ENCODE data around the gene AGBL2. TPM values are rescaled to one million over a fixed set of nuclear protein-coding genes. Genes with fewer than 3 reads are reported as not detected.
"Not testable (repeated sequence)": the region's sequence is repeated elsewhere in the genome, so short reads cannot be mapped to it uniquely, and the experiment has no call there.

AGBL2 gene
- not detected for polyA plus RNA-seq (2013, experiment 1 of 2)
- not detected for polyA plus RNA-seq (2013, experiment 2 of 2)

DNA sequence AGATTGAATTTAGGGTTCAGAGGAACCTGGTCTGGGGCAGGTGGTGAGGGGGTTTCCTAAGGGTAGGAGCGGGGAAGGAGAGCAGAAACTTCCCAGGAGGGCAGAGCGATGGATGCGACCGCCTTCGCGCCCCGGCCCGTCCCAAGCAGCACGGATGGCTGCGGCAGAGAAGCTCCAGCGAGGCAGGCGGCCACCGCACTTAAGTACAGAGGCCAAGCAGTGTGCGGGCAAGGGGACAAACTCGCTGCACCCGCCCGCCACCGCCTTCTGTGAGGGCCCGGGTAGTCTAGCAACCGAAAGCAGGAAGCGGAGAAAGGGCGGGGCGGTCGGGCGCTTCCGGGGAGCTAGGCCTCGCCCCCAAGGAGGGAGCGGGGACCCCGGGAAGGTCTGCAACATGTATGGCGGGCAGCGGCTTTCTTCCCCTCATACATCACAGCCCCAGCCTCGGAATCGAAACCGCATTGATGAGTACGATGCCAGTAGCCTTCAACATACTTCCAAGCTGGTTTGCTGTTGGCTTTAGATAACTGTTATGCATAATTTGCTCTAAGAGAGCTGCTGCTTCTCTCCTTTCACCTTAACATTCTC is at the start of gene AGBL2:
AGBL2 (minus strand) TSS at position 288 of the 588 bp plus-strand sequence. CDS start 719 bp downstream, outside the sequence.
- 84 to 91% methylated on average over 29 to 32 of the region's 35 CpGs for WGBS, 2 experiments (ENCODE audit: insufficient coverage in 2 of 2)
- H3K9me3 ChIP-seq (ENCODE audit: control insufficient read depth, low read length): no peaks in the 10 kb centered on the region
- no peak within 1 kb of the TSS for H3K4me3 ChIP-seq (ENCODE audit: extremely low read depth, insufficient read depth, low read length, poor library complexity, severe bottlenecking)
- no peaks in the 10 kb centered on the region for H3K4me1 ChIP-seq (ENCODE audit: control insufficient read depth, insufficient read depth, low read length, poor library complexity, severe bottlenecking)
- H3K27ac ChIP-seq (ENCODE audit: low read depth, low read length, severe bottlenecking): no peak within 1 kb of the TSS
- peaks cover 46% of the 10 kb centered on the region for H3K36me3 ChIP-seq (ENCODE audit: control insufficient read depth, insufficient read depth, low read length)

DNA sequence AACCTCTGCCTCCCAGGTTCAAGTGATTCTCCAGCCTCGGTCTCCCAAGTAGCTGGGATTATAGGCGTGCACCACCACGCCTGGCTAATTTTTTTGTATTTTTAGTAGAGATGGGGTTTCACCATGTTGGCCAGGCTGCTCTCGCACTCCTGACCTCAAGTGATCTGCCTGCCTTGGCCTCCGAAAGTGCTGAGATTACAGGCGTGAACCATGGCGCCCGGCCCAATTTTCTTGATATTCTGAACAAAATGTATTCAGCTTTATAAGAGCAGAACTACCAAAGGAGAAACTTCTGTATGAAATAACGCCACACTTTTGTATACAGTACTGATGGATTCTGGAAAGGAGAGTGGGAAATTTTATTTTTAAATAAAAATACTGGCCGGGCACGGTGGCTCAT is 44.1 kb upstream of the AGBL2 start:
- not testable (repeated sequence) for H3K4me1 ChIP-seq (ENCODE audit: control insufficient read depth, insufficient read depth, low read length, poor library complexity, severe bottlenecking); H3K9me3 ChIP-seq (ENCODE audit: control insufficient read depth, low read length); H3K27ac ChIP-seq (ENCODE audit: low read depth, low read length, severe bottlenecking); H3K4me3 ChIP-seq (ENCODE audit: extremely low read depth, insufficient read depth, low read length, poor library complexity, severe bottlenecking)
- peaks cover 93% of the 10 kb centered on the region for H3K36me3 ChIP-seq (ENCODE audit: control insufficient read depth, insufficient read depth, low read length)
- WGBS, 2 experiments (ENCODE audit: insufficient coverage in 2 of 2): 88 to 100% methylated on average over 7 to 9 of the region's 11 CpGs

DNA sequence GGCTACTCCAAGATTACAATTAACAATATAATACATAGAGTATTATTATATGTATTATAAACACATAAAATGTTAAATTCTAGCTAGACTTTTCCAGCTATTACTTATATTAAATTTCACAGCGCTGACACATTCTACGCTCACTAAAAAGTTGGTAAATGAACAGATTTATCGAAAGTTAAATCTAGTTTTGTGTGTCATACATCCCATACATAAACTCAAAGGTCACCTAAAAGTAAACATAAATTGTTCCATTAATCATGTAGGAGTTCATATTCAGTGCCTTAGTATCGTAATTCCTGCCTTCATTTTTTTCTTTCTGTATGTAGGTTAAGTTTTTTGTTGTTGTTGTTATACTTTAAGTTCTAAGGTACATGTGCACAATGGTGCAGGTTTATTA is 41.0 kb upstream of the AGBL2 start:
- Histone ChIP-seq H3K4me1 (ENCODE audit: control insufficient read depth, insufficient read depth, low read length, poor library complexity, severe bottlenecking) (no peaks in the 10 kb centered on the region), H3K4me3 (ENCODE audit: extremely low read depth, insufficient read depth, low read length, poor library complexity, severe bottlenecking) (no peak overlapping the region), H3K27ac (ENCODE audit: low read depth, low read length, severe bottlenecking) (no peak overlapping the region), H3K36me3 (ENCODE audit: control insufficient read depth, insufficient read depth, low read length) (peaks cover 94% of the 10 kb centered on the region), H3K9me3 (ENCODE audit: control insufficient read depth, low read length) (no peaks in the 10 kb centered on the region)
- 100% methylated on average over 1 of the region's 4 CpGs; no CpG with 5 or more reads in 1 of the 2 experiments for WGBS, 2 experiments (ENCODE audit: insufficient coverage in 2 of 2)

GRCh38 chr11:47750725-47751124 is 35.6 kb upstream of the AGBL2 start:
- H3K4me3 ChIP-seq (ENCODE audit: extremely low read depth, insufficient read depth, low read length, poor library complexity, severe bottlenecking): no peak overlapping the region
- 100% methylated on average over 1 to 2 of the region's 5 CpGs for WGBS, 2 experiments (ENCODE audit: insufficient coverage in 2 of 2)
- no peaks in the 10 kb centered on the region for H3K4me1 ChIP-seq (ENCODE audit: control insufficient read depth, insufficient read depth, low read length, poor library complexity, severe bottlenecking)
- no peak overlapping the region for H3K27ac ChIP-seq (ENCODE audit: low read depth, low read length, severe bottlenecking)
- H3K9me3 ChIP-seq (ENCODE audit: control insufficient read depth, low read length): no peaks in the 10 kb centered on the region
- peaks cover 99% of the 10 kb centered on the region for H3K36me3 ChIP-seq (ENCODE audit: control insufficient read depth, insufficient read depth, low read length)

DNA sequence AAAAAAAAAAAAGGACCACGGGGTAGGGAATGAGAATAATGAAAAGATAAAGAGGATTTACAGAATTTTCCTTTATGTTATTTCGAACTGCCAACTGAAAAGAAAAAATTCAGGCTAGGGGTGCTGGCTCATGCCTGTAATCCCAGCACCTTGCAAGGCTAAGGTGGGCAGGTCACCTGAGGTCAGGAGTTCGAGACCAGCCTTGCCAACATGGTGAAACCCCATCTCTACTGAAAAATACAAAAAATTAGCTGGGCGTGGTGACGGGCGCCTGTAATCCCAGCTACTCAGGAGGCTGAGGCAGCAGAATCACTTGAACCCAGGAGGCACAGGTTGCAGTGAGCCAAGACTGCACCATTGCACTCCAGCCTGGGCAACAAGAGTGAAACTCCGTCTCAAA is 27.3 kb upstream of the AGBL2 start:
- not testable (repeated sequence) for H3K4me1 ChIP-seq (ENCODE audit: control insufficient read depth, insufficient read depth, low read length, poor library complexity, severe bottlenecking); H3K27ac ChIP-seq (ENCODE audit: low read depth, low read length, severe bottlenecking); H3K4me3 ChIP-seq (ENCODE audit: extremely low read depth, insufficient read depth, low read length, poor library complexity, severe bottlenecking); H3K9me3 ChIP-seq (ENCODE audit: control insufficient read depth, low read length)
- WGBS, 2 experiments (ENCODE audit: insufficient coverage in 2 of 2): 95 to 97% methylated on average over 5 to 6 of the region's 7 CpGs
- H3K36me3 ChIP-seq (ENCODE audit: control insufficient read depth, insufficient read depth, low read length): peaks cover 100% of the 10 kb centered on the region

DNA sequence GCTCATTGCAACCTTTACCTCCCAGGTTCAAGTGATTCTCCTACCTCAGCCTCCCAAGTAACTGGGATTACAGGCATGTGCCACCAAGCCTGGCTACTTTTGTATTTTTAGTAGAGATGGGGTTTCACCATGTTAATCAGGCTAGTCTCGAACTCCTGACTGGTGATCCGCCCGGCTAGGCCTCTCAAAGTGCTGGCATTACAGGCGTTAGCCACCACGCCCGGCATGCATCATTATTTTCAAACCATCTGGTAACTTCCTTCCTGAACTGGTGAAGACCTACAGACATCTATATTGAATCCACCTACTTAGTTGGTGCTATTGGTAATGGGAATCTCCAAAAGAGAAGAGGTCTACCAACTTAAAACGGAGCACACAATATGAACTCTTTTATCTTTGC is 22.6 kb upstream of the AGBL2 start:
- WGBS, 2 experiments (ENCODE audit: insufficient coverage in 2 of 2): 75 to 88% methylated on average over 6 to 7 of the region's 7 CpGs
- H3K27ac ChIP-seq (ENCODE audit: low read depth, low read length, severe bottlenecking); H3K4me1 ChIP-seq (ENCODE audit: control insufficient read depth, insufficient read depth, low read length, poor library complexity, severe bottlenecking); H3K9me3 ChIP-seq (ENCODE audit: control insufficient read depth, low read length); H3K4me3 ChIP-seq (ENCODE audit: extremely low read depth, insufficient read depth, low read length, poor library complexity, severe bottlenecking): not testable (repeated sequence)
- H3K36me3 ChIP-seq (ENCODE audit: control insufficient read depth, insufficient read depth, low read length): peaks cover 95% of the 10 kb centered on the region

GRCh38 chr11:47732271-47732670 is 17.1 kb upstream of the AGBL2 start:
- WGBS, 2 experiments (ENCODE audit: insufficient coverage in 2 of 2): 97% methylated on average over 7 to 8 of the region's 10 CpGs
- Histone ChIP-seq H3K4me1 (ENCODE audit: control insufficient read depth, insufficient read depth, low read length, poor library complexity, severe bottlenecking) (no peaks in the 10 kb centered on the region), H3K4me3 (ENCODE audit: extremely low read depth, insufficient read depth, low read length, poor library complexity, severe bottlenecking) (no peak overlapping the region), H3K27ac (ENCODE audit: low read depth, low read length, severe bottlenecking) (no peak overlapping the region), H3K36me3 (ENCODE audit: control insufficient read depth, insufficient read depth, low read length) (peaks cover 92% of the 10 kb centered on the region), H3K9me3 (ENCODE audit: control insufficient read depth, low read length) (no peaks in the 10 kb centered on the region)

- Histone ChIP-seq H3K36me3 (ENCODE audit: control insufficient read depth, insufficient read depth, low read length) (peaks cover 91% of the 10 kb centered on the region), H3K4me3 (ENCODE audit: extremely low read depth, insufficient read depth, low read length, poor library complexity, severe bottlenecking) (no peak overlapping the region), H3K27ac (ENCODE audit: low read depth, low read length, severe bottlenecking) (no peak overlapping the region), H3K9me3 (ENCODE audit: control insufficient read depth, low read length) (no peaks in the 10 kb centered on the region), H3K4me1 (ENCODE audit: control insufficient read depth, insufficient read depth, low read length, poor library complexity, severe bottlenecking) (no peaks in the 10 kb centered on the region)
- 91 to 92% methylated on average over 6 of the region's 6 CpGs for WGBS, 2 experiments (ENCODE audit: insufficient coverage in 2 of 2)
These were observed 16.3 kb upstream of the AGBL2 start for GRCh38 chr11:47731475-47731874.

DNA sequence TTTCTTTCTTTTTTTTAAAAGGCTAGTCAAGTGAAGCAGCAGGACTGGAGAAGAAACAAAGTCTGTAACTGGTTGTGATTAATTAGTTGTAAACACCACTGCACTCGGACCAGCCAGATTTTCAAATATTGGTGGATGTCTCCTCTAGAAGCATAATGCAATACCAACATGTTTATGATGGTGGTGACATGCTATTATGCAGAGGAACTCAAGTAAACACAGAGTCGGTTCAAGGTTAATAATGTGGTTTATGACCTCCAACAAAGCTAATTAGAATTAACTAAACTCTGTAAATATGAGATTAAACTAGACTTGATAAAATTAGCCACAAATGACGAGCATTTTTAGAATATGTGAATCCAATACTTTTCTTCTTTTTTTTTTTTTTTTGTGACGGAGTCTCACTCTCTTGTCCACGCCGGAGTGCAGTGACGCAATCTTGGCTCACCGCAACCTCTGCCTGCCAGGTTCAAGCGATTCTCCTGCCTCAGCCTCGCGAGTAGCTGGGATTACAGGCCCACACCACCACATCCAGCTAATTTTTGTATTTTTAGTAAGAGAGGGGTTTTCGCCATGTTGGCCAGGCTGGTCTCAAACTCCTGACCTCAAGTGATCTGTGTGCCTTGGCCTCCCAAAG is 11.8 kb upstream of the AGBL2 start:
- no peak overlapping the region for H3K27ac ChIP-seq (ENCODE audit: low read depth, low read length, severe bottlenecking)
- no peak overlapping the region for H3K4me3 ChIP-seq (ENCODE audit: extremely low read depth, insufficient read depth, low read length, poor library complexity, severe bottlenecking)
- no peaks in the 10 kb centered on the region for H3K4me1 ChIP-seq (ENCODE audit: control insufficient read depth, insufficient read depth, low read length, poor library complexity, severe bottlenecking)
- no peaks in the 10 kb centered on the region for H3K9me3 ChIP-seq (ENCODE audit: control insufficient read depth, low read length)
- 100% methylated on average over 1 to 2 of the region's 12 CpGs for WGBS, 2 experiments (ENCODE audit: insufficient coverage in 2 of 2)
- H3K36me3 ChIP-seq (ENCODE audit: control insufficient read depth, insufficient read depth, low read length): peaks cover 93% of the 10 kb centered on the region

DNA sequence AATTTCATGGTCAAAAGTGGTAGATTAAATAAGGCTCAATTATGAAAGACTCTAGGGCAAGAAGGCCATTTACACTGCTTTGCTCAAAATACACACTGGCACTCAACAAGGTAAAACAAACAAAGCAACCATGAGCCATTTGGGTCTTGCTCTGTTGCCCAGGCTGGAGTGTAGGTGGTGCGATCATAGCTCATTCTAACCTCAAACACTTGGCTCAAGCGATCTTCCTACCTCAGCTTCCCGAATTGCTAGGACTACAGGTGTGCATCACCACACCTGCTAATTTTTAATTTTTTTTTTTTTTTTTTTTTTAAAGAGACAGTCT is 10.9 kb upstream of the AGBL2 start:
- no peak overlapping the region for H3K27ac ChIP-seq (ENCODE audit: low read depth, low read length, severe bottlenecking)
- peaks cover 93% of the 10 kb centered on the region for H3K36me3 ChIP-seq (ENCODE audit: control insufficient read depth, insufficient read depth, low read length)
- H3K4me3 ChIP-seq (ENCODE audit: extremely low read depth, insufficient read depth, low read length, poor library complexity, severe bottlenecking): no peak overlapping the region
- no peaks in the 10 kb centered on the region for H3K9me3 ChIP-seq (ENCODE audit: control insufficient read depth, low read length)
- 100% methylated on average over 1 of the region's 3 CpGs for WGBS, 2 experiments (ENCODE audit: insufficient coverage in 2 of 2)
- H3K4me1 ChIP-seq (ENCODE audit: control insufficient read depth, insufficient read depth, low read length, poor library complexity, severe bottlenecking): no peaks in the 10 kb centered on the region

- H3K9me3 ChIP-seq (ENCODE audit: control insufficient read depth, low read length): no peaks in the 10 kb centered on the region
- H3K4me1 ChIP-seq (ENCODE audit: control insufficient read depth, insufficient read depth, low read length, poor library complexity, severe bottlenecking): no peaks in the 10 kb centered on the region
- no peak overlapping the region for H3K4me3 ChIP-seq (ENCODE audit: extremely low read depth, insufficient read depth, low read length, poor library complexity, severe bottlenecking)
- no peak overlapping the region for H3K27ac ChIP-seq (ENCODE audit: low read depth, low read length, severe bottlenecking)
- H3K36me3 ChIP-seq (ENCODE audit: control insufficient read depth, insufficient read depth, low read length): peaks cover 93% of the 10 kb centered on the region
- 100% methylated on average over 1 of the region's 3 CpGs; no CpG with 5 or more reads in 1 of the 2 experiments for WGBS, 2 experiments (ENCODE audit: insufficient coverage in 2 of 2)
These were observed 10.4 kb upstream of the AGBL2 start for GRCh38 chr11:47725442-47726117.
